GM15510 (cell line): Measurements from ENCODE around the gene GNAZ.

Experiments
- POLR2A ChIP-seq: IDR thresholded peaks from 3 replicates; pipeline ENCODE4 v1.6.1; 2011; ENCODE audit warnings: borderline replicate concordance; ENCODE audit not compliant: insufficient read length; ENCODE audit errors: extremely low read depth

Gene GNAZ

GRCh38 chr22:23090457-23090835 is 20.1 kb downstream of the GNAZ start:
- TF ChIP-seq POLR2A = no peak

GRCh38 chr22:23091760-23092159 is 21.4 kb downstream of the GNAZ start:
- TF ChIP-seq POLR2A = no peak

- TF ChIP-seq POLR2A = no peak
Observed at GRCh38 chr22:23092217-23092955, 22.1 kb downstream of the GNAZ start.

GRCh38 chr22:23093051-23093788 is 22.9 kb downstream of the GNAZ start:
- TF ChIP-seq POLR2A = no peak

GRCh38 chr22:23094260-23094659 is 23.9 kb downstream of the GNAZ start:
- no peak for TF ChIP-seq POLR2A

- no peak for TF ChIP-seq POLR2A
Observed at GRCh38 chr22:23094695-23095681, 24.7 kb downstream of the GNAZ start.

- no peak for TF ChIP-seq POLR2A
Observed at GRCh38 chr22:23095733-23096342, 25.5 kb downstream of the GNAZ start.

- no peak for TF ChIP-seq POLR2A
Observed at GRCh38 chr22:23097412-23098229, 27.3 kb downstream of the GNAZ start.

- no peak for TF ChIP-seq POLR2A
Observed at GRCh38 chr22:23098230-23098705, 27.9 kb downstream of the GNAZ start.

- no peak for TF ChIP-seq POLR2A
Observed at GRCh38 chr22:23098718-23099530, 28.6 kb downstream of the GNAZ start.

GRCh38 chr22:23099531-23099804 is 29.1 kb downstream of the GNAZ start:
- no peak for TF ChIP-seq POLR2A

- TF ChIP-seq POLR2A = no peak
Observed at GRCh38 chr22:23100124-23100801, 29.9 kb downstream of the GNAZ start.
